ENCODE results near the gene LAS1L. TPM values are rescaled to one million over a fixed set of nuclear protein-coding genes. Genes with fewer than 3 reads are reported as not detected.
"Not testable (repeated sequence)": the region's sequence is repeated elsewhere in the genome, so short reads cannot be mapped to it uniquely, and the experiment has no call there.

LAS1L gene
- total RNA-seq, 4 donors from 2014 or later, result 30.6 to 35.0 (median 32.3) TPM

- no peak overlapping the region for H3K27ac ChIP-seq
- H3K36me3 ChIP-seq, result no peaks in the 10 kb centered on the region
- no peak for TF ChIP-seq CTCF (IDR thresholded peaks at IDR 0.05)
- TF ChIP-seq EP300 (IDR thresholded peaks at IDR 0.05), result no peak
- no peak for TF ChIP-seq POLR2A (IDR thresholded peaks at IDR 0.05)
- no peak for DNase-seq (ENCODE audit: low spot score in 2 of 2)
- WGBS, 2 donors, result 82 to 94% methylated on average over 6 to 11 of the region's 11 CpGs
- no peaks in the 10 kb centered on the region for H3K9me3 ChIP-seq
- no peaks in the 10 kb centered on the region for H3K4me1 ChIP-seq
- H3K27me3 ChIP-seq, result peaks cover 0 to 6% of the 10 kb centered on the region in 2 donors
- H3K4me3 ChIP-seq, result no peak overlapping the region
Measured at GRCh38 chrX:65502618-65503017, 32.0 kb downstream of the LAS1L start.

GRCh38 chrX:65493431-65493830, 41.2 kb downstream of the LAS1L start:
- DNase-seq (ENCODE audit: low spot score in 2 of 2), result no peak
- TF ChIP-seq POLR2A (IDR thresholded peaks at IDR 0.05) (no peak), EP300 (IDR thresholded peaks at IDR 0.05) (no peak), CTCF (IDR thresholded peaks at IDR 0.05) (no peak)
- Histone ChIP-seq H3K36me3 (no peaks in the 10 kb centered on the region), H3K27me3 (no peaks in the 10 kb centered on the region), H3K4me1 (no peaks in the 10 kb centered on the region), H3K4me3 (no peak overlapping the region), H3K27ac (no peak overlapping the region), H3K9me3 (no peaks in the 10 kb centered on the region)
- WGBS, 2 donors, result 83 to 100% methylated on average over 1 of the region's 1 CpG

- no peaks in the 10 kb centered on the region for H3K36me3 ChIP-seq
- 80 to 97% methylated on average over 3 of the region's 3 CpGs for WGBS, 2 donors
- H3K27me3 ChIP-seq, result no peaks in the 10 kb centered on the region
- H3K4me3 ChIP-seq, result no peak overlapping the region
- DNase-seq (ENCODE audit: low spot score in 2 of 2), result no peak
- no peaks in the 10 kb centered on the region for H3K4me1 ChIP-seq
- TF ChIP-seq POLR2A (IDR thresholded peaks at IDR 0.05), result no peak
- TF ChIP-seq CTCF (IDR thresholded peaks at IDR 0.05), result no peak
- no peak for TF ChIP-seq EP300 (IDR thresholded peaks at IDR 0.05)
- H3K27ac ChIP-seq, result no peak overlapping the region
- H3K9me3 ChIP-seq, result no peaks in the 10 kb centered on the region
Measured at GRCh38 chrX:65491620-65492019, 43.0 kb downstream of the LAS1L start.

GRCh38 chrX:65488495-65488894, 46.1 kb downstream of the LAS1L start:
- no peak for DNase-seq (ENCODE audit: low spot score in 2 of 2)
- Histone ChIP-seq H3K9me3 (no peaks in the 10 kb centered on the region), H3K36me3 (no peaks in the 10 kb centered on the region), H3K4me1 (no peaks in the 10 kb centered on the region), H3K4me3 (no peak overlapping the region), H3K27me3 (no peaks in the 10 kb centered on the region), H3K27ac (no peak overlapping the region)
- TF ChIP-seq CTCF (IDR thresholded peaks at IDR 0.05), result no peak
- TF ChIP-seq POLR2A (IDR thresholded peaks at IDR 0.05), result no peak
- TF ChIP-seq EP300 (IDR thresholded peaks at IDR 0.05), result no peak
- 70 to 76% methylated on average over 5 of the region's 5 CpGs for WGBS, 2 donors

GRCh38 chrX:65480960-65481359, 53.6 kb downstream of the LAS1L start:
- H3K36me3 ChIP-seq, result no peaks in the 10 kb centered on the region
- H3K4me1 ChIP-seq, result no peaks in the 10 kb centered on the region
- peaks cover 0 to under 1% (median 0%) of the 10 kb centered on the region in 4 donors for H3K9me3 ChIP-seq
- no peak for DNase-seq (ENCODE audit: low spot score in 2 of 2)
- no peak for TF ChIP-seq EP300 (IDR thresholded peaks at IDR 0.05)
- WGBS, 2 donors, result 60 to 66% methylated on average over 3 of the region's 3 CpGs
- no peak overlapping the region for H3K27ac ChIP-seq
- H3K27me3 ChIP-seq, result no peaks in the 10 kb centered on the region
- no peak overlapping the region for H3K4me3 ChIP-seq

- WGBS, 2 donors, result 80 to 92% methylated on average over 3 of the region's 3 CpGs
- H3K4me3 ChIP-seq; DNase-seq (ENCODE audit: low spot score in 2 of 2); H3K27me3 ChIP-seq; H3K27ac ChIP-seq; H3K36me3 ChIP-seq; H3K4me1 ChIP-seq; H3K9me3 ChIP-seq: not testable (repeated sequence)
Measured at GRCh38 chrX:65479102-65479501, 55.5 kb downstream of the LAS1L start.

All from tibial nerve (tissue), 4 donors.